WERI-Rb-1 (cell line): ENCODE measurements around the gene HOGA1.
A peak's percentile ranks its signal among the peaks of the same experiment; 100 is the strongest.
"Not testable (repeated sequence)": the region's sequence is repeated elsewhere in the genome, so short reads cannot be mapped to it uniquely, and the experiment has no call there.

Experiments
- DNase-seq: peaks from one replicate; pipeline ENCODE4 v3.0.0-alpha.2; 2020
- H3K27ac ChIP-seq: fragments of 250-450 bp; sonication (Bioruptor Pico); 2 replicates; pipeline ENCODE4 v1.5.1; 2020; ENCODE audit warnings: mild to moderate bottlenecking, moderate library complexity
- H3K27me3 ChIP-seq: fragments of 250-450 bp; sonication (Bioruptor Pico); 2 replicates; pipeline ENCODE4 v1.5.1; 2021; ENCODE audit warnings: mild to moderate bottlenecking, low read depth, moderate library complexity; ENCODE audit not compliant: insufficient read depth, severe bottlenecking
- H3K36me3 ChIP-seq: fragments of 250-450 bp; sonication (Bioruptor Pico); 2 replicates; pipeline ENCODE4 v1.5.1; 2020; ENCODE audit warnings: mild to moderate bottlenecking, moderate library complexity
- H3K4me3 ChIP-seq: 2 replicates; pipeline ENCODE4 v1.5.1; 2011; ENCODE audit warnings: low read depth, mild to moderate bottlenecking, control low read depth, low read length
- H3K9me3 ChIP-seq: fragments of 250-450 bp; sonication (Bioruptor Pico); 2 replicates; pipeline ENCODE4 v1.5.1; 2021; ENCODE audit warnings: mild to moderate bottlenecking, moderate library complexity; ENCODE audit not compliant: severe bottlenecking
- CTCF ChIP-seq: IDR thresholded peaks from 2 replicates; pipeline ENCODE4 v1.5.1; 2011; ENCODE audit warnings: low read depth, mild to moderate bottlenecking, control low read depth, inconsistent platforms, low read length

HOGA1 gene

GRCh38 chr10:97640868-97641811 is 57.0 kb downstream of the HOGA1 start:
- Histone ChIP-seq H3K27ac (peak overlapping the region; percentile 43; the same call in 1 of the 2 replicates), H3K9me3 (no peaks in the 10 kb centered on the region), H3K4me3 (peak overlapping the region; percentile 83), H3K36me3 (peaks cover 27% of the 10 kb centered on the region), H3K27me3 (no peaks in the 10 kb centered on the region)
- TF ChIP-seq CTCF, result no peak
- DNase-seq, result peak; percentile 20

DNA sequence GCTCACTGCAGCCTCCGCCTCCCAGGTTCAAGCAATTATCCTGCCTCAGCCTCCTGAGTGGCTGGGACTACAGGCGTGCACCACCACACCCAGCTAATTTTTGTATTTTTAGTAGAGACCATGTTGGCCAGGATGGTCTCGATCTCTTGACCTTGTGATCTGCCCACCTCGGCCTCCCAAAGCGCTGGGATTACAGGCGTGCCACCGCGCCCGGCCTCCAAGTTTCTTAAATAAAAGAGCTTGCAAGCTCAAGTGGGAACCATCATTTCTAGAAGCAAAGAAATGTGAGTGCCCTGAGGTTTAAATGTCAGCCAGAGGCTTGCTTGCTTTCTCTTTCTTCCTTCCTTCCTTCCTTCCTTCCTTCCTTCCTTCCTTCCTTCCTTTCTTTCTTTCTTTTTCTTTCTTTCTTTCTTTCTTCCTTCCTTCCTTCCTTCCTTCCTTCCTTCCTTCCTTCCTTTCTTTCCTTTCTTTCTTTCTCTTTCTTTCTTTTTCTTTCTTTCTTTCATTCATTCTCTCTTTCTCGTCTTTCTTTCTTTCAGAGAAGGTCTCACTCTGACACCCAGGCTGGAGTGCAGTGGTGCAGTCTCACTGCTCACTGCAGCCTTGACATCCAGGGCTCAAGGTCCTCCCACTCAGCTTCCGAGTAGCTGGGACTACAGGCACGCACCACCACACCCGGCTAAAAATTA is 58.4 kb downstream of the HOGA1 start:
- not testable (repeated sequence) for H3K9me3 ChIP-seq, H3K27ac ChIP-seq, DNase-seq, H3K4me3 ChIP-seq, H3K27me3 ChIP-seq
- peaks cover 40% of the 10 kb centered on the region for H3K36me3 ChIP-seq

DNA sequence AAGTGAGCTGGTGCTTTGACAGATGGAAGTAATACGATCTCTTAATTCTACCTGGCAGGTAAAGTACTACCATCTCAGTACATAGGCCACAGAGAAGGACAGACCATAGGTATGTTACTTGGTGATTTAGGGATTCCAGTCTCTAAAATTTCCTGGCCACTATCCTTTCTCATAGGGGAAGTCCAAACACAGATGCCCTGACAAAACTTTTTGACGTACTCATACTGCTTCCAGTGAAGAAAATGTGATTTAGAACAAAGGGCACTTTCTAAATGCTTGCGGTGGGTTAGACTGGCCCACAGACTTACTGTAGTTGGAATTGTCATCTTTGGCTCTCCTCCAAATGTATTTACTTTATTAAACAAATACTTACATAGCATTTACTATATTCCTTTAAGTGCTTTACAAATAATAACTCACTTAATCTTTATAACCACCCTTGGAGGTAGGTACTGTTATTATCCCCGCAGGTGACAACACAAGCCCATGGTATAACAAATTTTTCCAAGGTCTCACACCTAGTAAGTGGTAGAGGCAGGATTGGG is 59.3 kb downstream of the HOGA1 start:
- no peak overlapping the region for H3K4me3 ChIP-seq
- DNase-seq, result no peak
- H3K9me3 ChIP-seq, result no peaks in the 10 kb centered on the region

DNA sequence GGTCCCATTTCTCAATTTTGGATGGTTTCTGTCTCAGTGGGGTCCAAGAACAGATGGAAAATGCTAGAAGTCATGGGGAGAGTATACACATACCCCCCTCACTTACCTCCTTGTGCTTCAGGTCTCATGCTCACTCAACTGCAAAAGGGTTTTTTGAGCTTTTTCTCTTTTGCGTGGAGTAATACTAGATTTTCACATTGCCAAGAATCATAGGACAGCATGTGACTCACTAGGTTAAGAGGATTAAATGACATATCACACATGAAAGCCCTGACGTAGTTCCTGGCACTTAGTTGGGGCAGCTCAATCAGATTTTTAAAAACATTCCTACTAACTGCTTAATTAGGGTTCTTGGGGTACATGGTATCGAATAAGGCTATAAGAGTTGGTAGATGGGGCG is 60.7 kb downstream of the HOGA1 start:
- Histone ChIP-seq H3K9me3 (no peaks in the 10 kb centered on the region), H3K27me3 (no peaks in the 10 kb centered on the region), H3K27ac (no peak overlapping the region), H3K36me3 (peaks cover 40% of the 10 kb centered on the region), H3K4me3 (no peak overlapping the region)
- no peak for TF ChIP-seq CTCF
- no peak for DNase-seq

More for the DNA sequence above, 59.3 kb downstream of the HOGA1 start:
- no peaks in the 10 kb centered on the region for H3K27me3 ChIP-seq
- peaks cover 40% of the 10 kb centered on the region for H3K36me3 ChIP-seq
- no peak overlapping the region for H3K27ac ChIP-seq
- no peak for TF ChIP-seq CTCF

GRCh38 chr10:97647556-97647955 is 63.4 kb downstream of the HOGA1 start:
- Histone ChIP-seq H3K36me3 (peaks cover 63% of the 10 kb centered on the region), H3K27ac (no peak overlapping the region), H3K4me3 (no peak overlapping the region), H3K9me3 (no peaks in the 10 kb centered on the region), H3K27me3 (no peaks in the 10 kb centered on the region)
- TF ChIP-seq CTCF, result no peak
- no peak for DNase-seq
